ENCODE results near the gene KCND3. TPM values are rescaled to one million over a fixed set of nuclear protein-coding genes. Genes with fewer than 3 reads are reported as not detected.

KCND3 gene
- total RNA-seq, 1 donor from 2014 or later, result 0.06 TPM

- H3K4me3 Mint-ChIP-seq, result no peak overlapping the region
- TF ChIP-seq, protein P1, sequence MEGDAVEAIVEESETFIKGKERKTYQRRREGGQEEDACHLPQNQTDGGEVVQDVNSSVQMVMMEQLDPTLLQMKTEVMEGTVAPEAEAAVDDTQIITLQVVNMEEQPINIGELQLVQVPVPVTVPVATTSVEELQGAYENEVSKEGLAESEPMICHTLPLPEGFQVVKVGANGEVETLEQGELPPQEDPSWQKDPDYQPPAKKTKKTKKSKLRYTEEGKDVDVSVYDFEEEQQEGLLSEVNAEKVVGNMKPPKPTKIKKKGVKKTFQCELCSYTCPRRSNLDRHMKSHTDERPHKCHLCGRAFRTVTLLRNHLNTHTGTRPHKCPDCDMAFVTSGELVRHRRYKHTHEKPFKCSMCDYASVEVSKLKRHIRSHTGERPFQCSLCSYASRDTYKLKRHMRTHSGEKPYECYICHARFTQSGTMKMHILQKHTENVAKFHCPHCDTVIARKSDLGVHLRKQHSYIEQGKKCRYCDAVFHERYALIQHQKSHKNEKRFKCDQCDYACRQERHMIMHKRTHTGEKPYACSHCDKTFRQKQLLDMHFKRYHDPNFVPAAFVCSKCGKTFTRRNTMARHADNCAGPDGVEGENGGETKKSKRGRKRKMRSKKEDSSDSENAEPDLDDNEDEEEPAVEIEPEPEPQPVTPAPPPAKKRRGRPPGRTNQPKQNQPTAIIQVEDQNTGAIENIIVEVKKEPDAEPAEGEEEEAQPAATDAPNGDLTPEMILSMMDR (IDR thresholded peaks at IDR 0.05), result no peak
- TF ChIP-seq EZH2phosphoT487 (IDR thresholded peaks at IDR 0.05) (no peak), EZH2 (IDR thresholded peaks at IDR 0.05) (no peak)
Measured at GRCh38 chr1:111876631-111877030, 112.8 kb downstream of the KCND3 start.

GRCh38 chr1:111875640-111876039, 113.8 kb downstream of the KCND3 start:
- H3K27me3 ChIP-seq, result no peaks in the 10 kb centered on the region
- H3K27ac ChIP-seq, result no peak overlapping the region
- peaks cover 4% of the 10 kb centered on the region for H3K4me1 Mint-ChIP-seq
- H3K9me3 ChIP-seq (ENCODE audit: low read depth), result no peaks in the 10 kb centered on the region
- H3K27ac Mint-ChIP-seq, result no peak overlapping the region
- H3K9me3 Mint-ChIP-seq, result no peaks in the 10 kb centered on the region
- DNase-seq (ENCODE audit: low spot score), result no peak
- no peak overlapping the region for H3K9ac ChIP-seq
- H3K36me3 ChIP-seq, result no peaks in the 10 kb centered on the region
- H3K36me3 Mint-ChIP-seq, result no peaks in the 10 kb centered on the region
- H3K4me1 ChIP-seq, result peaks cover 15% of the 10 kb centered on the region
- H2AFZ ChIP-seq (replicated peaks), result no peak overlapping the region
- no peak overlapping the region for H3K4me3 Mint-ChIP-seq
- H3K27me3 Mint-ChIP-seq (ENCODE audit: insufficient read depth, low read depth), result no peaks in the 10 kb centered on the region
- H3K4me3 ChIP-seq, result no peak overlapping the region
- TF ChIP-seq EZH2phosphoT487 (IDR thresholded peaks at IDR 0.05) (no peak), EZH2 (IDR thresholded peaks at IDR 0.05) (no peak)
- H3F3A ChIP-seq (ENCODE audit: low read depth), result no peaks in the 10 kb centered on the region
- H4K20me1 ChIP-seq (ENCODE audit: low read depth), result no peaks in the 10 kb centered on the region
- H3K4me2 ChIP-seq, result no peak overlapping the region
- H3K79me2 ChIP-seq (ENCODE audit: low read depth), result no peaks in the 10 kb centered on the region

More at GRCh38 chr1:111876631-111877030, 112.8 kb downstream of the KCND3 start:
- H3K4me3 ChIP-seq, result no peak overlapping the region
- H3K9me3 Mint-ChIP-seq, result no peaks in the 10 kb centered on the region
- H3K27ac ChIP-seq, result no peak overlapping the region
- H3K27me3 ChIP-seq, result no peaks in the 10 kb centered on the region
- H3K4me1 ChIP-seq, result peaks cover 23% of the 10 kb centered on the region
- H2AFZ ChIP-seq (replicated peaks), result no peak overlapping the region
- no peaks in the 10 kb centered on the region for H4K20me1 ChIP-seq (ENCODE audit: low read depth)
- no peaks in the 10 kb centered on the region for H3K36me3 ChIP-seq
- no peaks in the 10 kb centered on the region for H3F3A ChIP-seq (ENCODE audit: low read depth)
- no peak overlapping the region for H3K4me2 ChIP-seq
- peaks cover 13% of the 10 kb centered on the region for H3K4me1 Mint-ChIP-seq
- H3K9ac ChIP-seq, result no peak overlapping the region
- no peaks in the 10 kb centered on the region for H3K9me3 ChIP-seq (ENCODE audit: low read depth)
- DNase-seq (ENCODE audit: low spot score), result no peak
- no peaks in the 10 kb centered on the region for H3K36me3 Mint-ChIP-seq
- no peaks in the 10 kb centered on the region for H3K27me3 Mint-ChIP-seq (ENCODE audit: insufficient read depth, low read depth)
- no peaks in the 10 kb centered on the region for H3K79me2 ChIP-seq (ENCODE audit: low read depth)
- no peak overlapping the region for H3K27ac Mint-ChIP-seq

- Mint-ChIP-seq H3K36me3 (no peaks in the 10 kb centered on the region), H3K27me3 (ENCODE audit: insufficient read depth, low read depth) (no peaks in the 10 kb centered on the region), H3K4me3 (no peak overlapping the region), H3K27ac (no peak overlapping the region), H3K9me3 (no peaks in the 10 kb centered on the region), H3K4me1 (no peaks in the 10 kb centered on the region)
- H3K79me2 ChIP-seq (ENCODE audit: low read depth), result no peaks in the 10 kb centered on the region
- H2AFZ ChIP-seq (replicated peaks), result no peak overlapping the region
- H3K27ac ChIP-seq, result no peak overlapping the region
- no peaks in the 10 kb centered on the region for H3K27me3 ChIP-seq
- no peak overlapping the region for H3K9ac ChIP-seq
- no peaks in the 10 kb centered on the region for H4K20me1 ChIP-seq (ENCODE audit: low read depth)
- DNase-seq (ENCODE audit: low spot score), result no peak
- peaks cover 3% of the 10 kb centered on the region for H3K4me1 ChIP-seq
- H3K36me3 ChIP-seq, result no peaks in the 10 kb centered on the region
- TF ChIP-seq, protein P1 (IDR thresholded peaks at IDR 0.05), result no peak
- TF ChIP-seq EZH2phosphoT487 (IDR thresholded peaks at IDR 0.05), result no peak
- TF ChIP-seq EZH2 (IDR thresholded peaks at IDR 0.05), result no peak
- H3K4me2 ChIP-seq, result no peak overlapping the region
- H3K9me3 ChIP-seq (ENCODE audit: low read depth), result no peaks in the 10 kb centered on the region
- no peaks in the 10 kb centered on the region for H3F3A ChIP-seq (ENCODE audit: low read depth)
- no peak overlapping the region for H3K4me3 ChIP-seq
Measured at GRCh38 chr1:111873460-111874030, 115.9 kb downstream of the KCND3 start.

DNA sequence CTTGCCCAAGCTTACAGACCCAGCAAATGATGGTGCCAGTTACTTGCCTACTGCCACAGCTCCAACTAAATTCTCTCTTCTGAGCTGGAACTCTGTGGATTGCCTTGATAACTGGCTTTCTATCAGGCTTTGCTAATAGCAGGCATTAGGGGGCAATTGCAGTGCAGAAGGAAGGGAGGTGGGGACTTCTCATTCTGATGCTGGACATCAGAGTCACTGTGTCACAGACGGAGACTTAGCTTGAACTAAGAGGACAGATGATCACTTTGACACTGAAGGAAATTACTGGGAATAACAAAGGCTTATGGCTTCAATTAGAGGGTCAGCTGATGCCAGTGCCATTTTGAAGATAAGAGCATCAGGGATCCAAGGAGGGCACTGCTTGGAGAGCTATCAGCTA, 119.3 kb downstream of the KCND3 start:
- Histone ChIP-seq H3K9ac (no peak overlapping the region), H2AFZ (replicated peaks) (no peak overlapping the region), H3K9me3 (ENCODE audit: low read depth) (no peaks in the 10 kb centered on the region), H3K27me3 (no peaks in the 10 kb centered on the region), H3K36me3 (no peaks in the 10 kb centered on the region), H3K27ac (no peak overlapping the region), H4K20me1 (ENCODE audit: low read depth) (no peaks in the 10 kb centered on the region), H3K4me2 (no peak overlapping the region), H3F3A (ENCODE audit: low read depth) (no peaks in the 10 kb centered on the region), H3K79me2 (ENCODE audit: low read depth) (no peaks in the 10 kb centered on the region), H3K4me3 (no peak overlapping the region), H3K4me1 (no peaks in the 10 kb centered on the region)
- Mint-ChIP-seq H3K9me3 (no peaks in the 10 kb centered on the region), H3K4me1 (no peaks in the 10 kb centered on the region), H3K36me3 (no peaks in the 10 kb centered on the region), H3K4me3 (no peak overlapping the region), H3K27me3 (ENCODE audit: insufficient read depth, low read depth) (no peaks in the 10 kb centered on the region), H3K27ac (no peak overlapping the region)
- TF ChIP-seq EZH2phosphoT487 (IDR thresholded peaks at IDR 0.05), result no peak
- no peak for TF ChIP-seq EZH2 (IDR thresholded peaks at IDR 0.05)
- TF ChIP-seq, protein P1 (IDR thresholded peaks at IDR 0.05), result no peak
- no peak for DNase-seq (ENCODE audit: low spot score)

Data from neural progenitor cell (in vitro differentiated cells).